Measurements from ENCODE around the gene CD109.
"Not testable (repeated sequence)": the region's sequence is repeated elsewhere in the genome, so short reads cannot be mapped to it uniquely, and the experiment has no call there.

Gene CD109

DNA sequence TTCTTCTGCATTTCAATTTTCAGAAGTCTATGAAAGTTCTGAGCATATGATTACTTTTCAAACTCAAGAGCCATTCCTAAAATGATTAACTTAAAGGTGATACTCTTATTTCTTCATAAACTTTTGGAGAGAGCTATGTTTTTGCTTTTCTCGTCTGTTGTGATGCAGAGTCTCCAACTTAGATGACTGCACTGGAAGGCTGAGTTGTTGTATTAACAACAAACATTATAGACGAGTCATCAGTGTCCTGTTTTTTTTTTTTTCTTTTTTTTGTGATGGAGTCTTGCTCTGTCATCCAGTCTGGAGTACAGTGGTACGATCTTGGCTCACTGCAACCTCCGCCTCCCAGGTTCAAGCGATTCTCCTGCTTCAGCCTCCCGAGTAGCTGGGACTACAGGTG, 101.9 kb downstream of the CD109 start:
- TF ChIP-seq, protein P1, sequence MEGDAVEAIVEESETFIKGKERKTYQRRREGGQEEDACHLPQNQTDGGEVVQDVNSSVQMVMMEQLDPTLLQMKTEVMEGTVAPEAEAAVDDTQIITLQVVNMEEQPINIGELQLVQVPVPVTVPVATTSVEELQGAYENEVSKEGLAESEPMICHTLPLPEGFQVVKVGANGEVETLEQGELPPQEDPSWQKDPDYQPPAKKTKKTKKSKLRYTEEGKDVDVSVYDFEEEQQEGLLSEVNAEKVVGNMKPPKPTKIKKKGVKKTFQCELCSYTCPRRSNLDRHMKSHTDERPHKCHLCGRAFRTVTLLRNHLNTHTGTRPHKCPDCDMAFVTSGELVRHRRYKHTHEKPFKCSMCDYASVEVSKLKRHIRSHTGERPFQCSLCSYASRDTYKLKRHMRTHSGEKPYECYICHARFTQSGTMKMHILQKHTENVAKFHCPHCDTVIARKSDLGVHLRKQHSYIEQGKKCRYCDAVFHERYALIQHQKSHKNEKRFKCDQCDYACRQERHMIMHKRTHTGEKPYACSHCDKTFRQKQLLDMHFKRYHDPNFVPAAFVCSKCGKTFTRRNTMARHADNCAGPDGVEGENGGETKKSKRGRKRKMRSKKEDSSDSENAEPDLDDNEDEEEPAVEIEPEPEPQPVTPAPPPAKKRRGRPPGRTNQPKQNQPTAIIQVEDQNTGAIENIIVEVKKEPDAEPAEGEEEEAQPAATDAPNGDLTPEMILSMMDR (IDR thresholded peaks at IDR 0.05; ENCODE audit: extremely low read depth, insufficient read depth, missing control alignments) = no peak
- no peak for DNase-seq (ENCODE audit: low spot score)
- in situ Hi-C loops (cut with MboI; ENCODE audit: low pct_unique_long_range_greater_than_20kb, low sequenced_read_pairs, unreplicated experiment) = no loop called here

DNA sequence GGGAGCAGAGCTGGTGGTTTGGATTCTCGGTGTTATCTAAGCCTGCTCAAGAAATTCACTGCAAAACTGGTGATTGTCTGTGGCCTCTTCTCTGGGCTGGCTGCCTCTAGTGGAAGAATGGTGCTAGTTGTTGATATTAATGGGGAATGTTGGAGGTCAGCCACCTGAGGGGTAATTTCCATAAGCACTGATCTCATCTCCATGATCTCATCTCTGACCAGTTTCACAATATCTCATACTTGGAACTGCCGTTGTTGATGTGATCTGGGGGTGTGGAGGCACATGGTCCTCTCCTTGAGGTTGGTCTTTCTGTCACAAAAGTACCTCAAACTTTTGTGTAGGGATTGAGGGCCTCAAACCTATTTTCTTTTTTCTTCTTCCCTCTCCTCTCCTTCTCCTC, 102.6 kb downstream of the CD109 start:
- TF ChIP-seq, protein P1 (IDR thresholded peaks at IDR 0.05; ENCODE audit: extremely low read depth, insufficient read depth, missing control alignments) = peak; percentile 27
- in situ Hi-C loops (cut with MboI; ENCODE audit: low pct_unique_long_range_greater_than_20kb, low sequenced_read_pairs, unreplicated experiment) = no loop called here

DNA sequence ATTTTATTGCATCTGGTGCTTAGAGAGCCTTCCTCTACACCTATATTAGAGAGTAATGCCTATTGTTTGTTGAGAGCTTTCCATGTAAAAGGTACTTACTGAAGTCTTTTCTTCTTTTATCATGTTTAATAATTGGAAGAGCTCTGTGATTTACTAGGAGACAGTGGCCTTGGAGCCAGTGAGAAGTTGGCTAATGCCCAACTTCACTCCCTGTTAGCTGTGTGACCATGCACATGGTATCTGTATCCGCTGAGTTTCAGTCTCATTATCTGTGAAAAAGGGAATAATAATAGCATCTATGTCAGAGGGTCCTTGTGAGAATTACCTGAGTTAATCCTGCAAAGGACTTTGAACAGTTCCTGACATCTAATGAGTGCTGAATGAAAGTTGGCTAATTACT, 105.0 kb downstream of the CD109 start:
- DNase-seq (ENCODE audit: low spot score) = no peak
- in situ Hi-C loops (cut with MboI; ENCODE audit: low pct_unique_long_range_greater_than_20kb, low sequenced_read_pairs, unreplicated experiment) = no loop called here

More for the DNA sequence above, 102.6 kb downstream of the CD109 start:
- peak; percentile 57 for DNase-seq (ENCODE audit: low spot score)

DNA sequence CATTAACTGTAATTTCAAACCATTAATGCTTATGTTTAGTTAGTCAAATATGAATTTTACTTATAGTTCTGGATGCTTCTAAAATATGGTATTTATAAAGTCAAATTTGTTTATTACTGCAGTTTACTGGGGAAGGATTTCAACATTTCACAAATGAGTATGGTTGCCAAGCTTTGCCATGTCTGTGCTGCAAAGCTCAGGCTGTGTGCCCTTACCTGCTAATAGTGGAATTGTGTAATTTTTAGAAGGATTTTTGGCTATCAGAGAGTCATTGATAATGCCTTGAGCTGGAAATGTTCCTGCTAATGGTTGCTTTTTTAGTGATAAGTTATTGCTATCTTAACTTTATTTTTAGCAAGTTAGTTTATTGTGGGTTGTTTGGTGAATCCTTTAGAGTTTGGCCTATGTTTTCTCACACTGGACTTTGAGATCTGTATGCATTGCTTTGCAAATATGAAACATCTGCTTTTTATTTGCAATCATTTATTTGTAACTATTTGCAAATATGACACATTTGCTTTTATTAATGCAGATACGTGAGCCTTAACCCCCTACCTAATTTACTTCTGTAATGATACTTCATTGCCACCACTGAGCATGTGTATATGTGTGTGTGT, 105.8 kb downstream of the CD109 start:
- DNase-seq (ENCODE audit: low spot score) = no peak
- TF ChIP-seq, protein P1 (IDR thresholded peaks at IDR 0.05; ENCODE audit: extremely low read depth, insufficient read depth, missing control alignments) = no peak
- in situ Hi-C loops (cut with MboI; ENCODE audit: low pct_unique_long_range_greater_than_20kb, low sequenced_read_pairs, unreplicated experiment) = no loop called here

More for the DNA sequence above, 105.0 kb downstream of the CD109 start:
- TF ChIP-seq, protein P1 (IDR thresholded peaks at IDR 0.05; ENCODE audit: extremely low read depth, insufficient read depth, missing control alignments) = no peak

DNA sequence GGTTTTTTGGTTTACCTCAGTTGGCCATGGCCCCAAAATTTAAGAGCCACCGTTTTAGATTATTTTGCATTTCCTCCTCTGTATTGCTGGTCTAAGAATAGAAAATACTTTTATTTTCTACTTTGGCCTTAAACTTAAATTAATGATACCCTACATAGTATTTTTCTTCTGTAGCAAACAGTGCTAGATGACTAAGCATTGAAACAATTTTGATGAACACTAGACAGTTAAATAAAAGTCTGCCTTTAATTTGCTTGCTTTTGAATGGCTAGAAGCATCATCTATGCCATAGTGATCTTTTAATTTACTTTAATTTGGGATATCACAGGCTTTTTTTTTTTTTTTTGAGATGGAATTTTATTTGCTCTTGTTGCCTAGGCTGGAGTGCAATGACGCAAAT, 106.4 kb downstream of the CD109 start:
- in situ Hi-C loops (cut with MboI; ENCODE audit: low pct_unique_long_range_greater_than_20kb, low sequenced_read_pairs, unreplicated experiment) = no loop called here
- TF ChIP-seq, protein P1 (IDR thresholded peaks at IDR 0.05; ENCODE audit: extremely low read depth, insufficient read depth, missing control alignments) = no peak
- DNase-seq (ENCODE audit: low spot score) = no peak

DNA sequence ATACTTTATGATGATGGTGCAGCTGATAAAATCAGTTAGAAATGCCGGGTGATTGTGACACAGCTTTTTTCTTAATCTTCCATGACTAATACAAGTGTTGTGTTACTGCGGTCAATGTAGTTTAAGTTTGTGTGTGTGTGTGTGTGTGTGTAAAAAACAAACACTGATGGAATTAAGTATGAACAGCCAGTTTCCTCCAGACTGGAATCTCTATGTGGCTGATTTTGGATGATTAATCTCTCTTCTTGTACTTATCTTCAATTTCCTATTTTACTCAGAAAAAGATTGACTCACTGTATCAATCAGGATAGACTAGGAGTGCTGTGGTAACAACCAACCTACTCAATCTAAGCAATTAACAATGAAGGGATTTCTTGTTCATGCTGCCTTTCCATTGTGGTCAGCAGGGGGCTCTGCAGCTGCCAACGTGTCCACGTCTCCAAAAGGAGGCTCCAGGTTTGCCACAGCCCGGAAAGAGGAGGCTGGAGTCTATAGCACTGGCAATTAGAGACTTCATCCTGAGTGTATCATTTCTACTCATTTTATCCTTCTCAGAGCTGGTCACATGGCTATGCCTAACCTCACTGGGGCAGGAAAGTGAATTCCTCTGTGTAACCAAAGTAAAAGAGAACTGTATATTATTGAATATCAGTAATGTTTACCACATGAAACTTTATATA, 107.7 kb downstream of the CD109 start:
- TF ChIP-seq, protein P1 (IDR thresholded peaks at IDR 0.05; ENCODE audit: extremely low read depth, insufficient read depth, missing control alignments) = peak; percentile 52
- DNase-seq (ENCODE audit: low spot score) = no peak
- in situ Hi-C loops (cut with MboI; ENCODE audit: low pct_unique_long_range_greater_than_20kb, low sequenced_read_pairs, unreplicated experiment) = no loop called here

DNA sequence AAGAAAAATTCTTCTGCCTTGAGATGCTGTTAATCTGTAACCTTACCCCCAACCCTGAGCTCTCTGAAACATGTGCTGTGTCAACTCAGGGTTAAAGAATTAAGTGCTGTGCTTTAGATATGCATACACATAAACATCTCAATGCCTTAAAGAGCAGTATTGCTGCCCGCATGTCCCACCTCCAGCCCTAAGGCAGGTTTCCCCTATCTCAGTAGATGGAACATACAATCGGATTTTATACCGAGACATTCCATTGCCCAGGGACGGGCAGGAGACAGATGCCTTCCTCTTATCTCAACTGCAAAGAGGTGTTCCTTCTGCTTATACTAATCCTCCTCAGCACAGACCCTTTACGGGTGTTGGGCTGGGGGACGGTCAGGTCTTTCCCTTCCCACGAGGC, 109.2 kb downstream of the CD109 start:
- in situ Hi-C loops (cut with MboI; ENCODE audit: low pct_unique_long_range_greater_than_20kb, low sequenced_read_pairs, unreplicated experiment) = not testable (repeated sequence)

DNA sequence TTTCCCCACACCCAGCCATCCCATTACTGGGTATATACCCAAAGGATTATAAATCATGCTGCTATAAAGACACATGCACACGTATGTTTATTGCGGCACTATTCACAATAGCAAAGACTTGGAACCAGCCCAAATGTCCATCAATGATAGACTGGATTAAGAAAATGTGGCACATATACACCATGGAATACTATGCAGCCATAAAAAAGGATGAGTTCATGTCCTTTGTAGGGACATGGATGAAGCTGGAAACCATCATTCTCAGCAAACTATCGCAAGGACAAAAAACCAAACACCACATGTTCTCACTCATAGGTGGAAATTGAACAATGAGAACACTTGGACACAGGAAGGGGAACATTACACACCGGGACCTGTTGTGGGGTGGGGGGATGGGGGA, 110.0 kb downstream of the CD109 start:
- in situ Hi-C loops (cut with MboI; ENCODE audit: low pct_unique_long_range_greater_than_20kb, low sequenced_read_pairs, unreplicated experiment); DNase-seq (ENCODE audit: low spot score): not testable (repeated sequence)

More for the DNA sequence above, 109.2 kb downstream of the CD109 start:
- not testable (repeated sequence) for DNase-seq (ENCODE audit: low spot score)
